Metanephros (tissue), 1 donor: ENCODE measurements around the gene FAM118A. TPM values are rescaled to one million over a fixed set of nuclear protein-coding genes. Genes with fewer than 3 reads are reported as not detected.

Experiments
- total RNA-seq: library from RNA; depleted of rRNA; stranded (reverse); fragments of >200 nt; gene quantifications from one replicate; pipeline ENCODE4 v1.2.3, GENCODE V29; 2014

Gene FAM118A
- total RNA-seq, result 35.9 TPM

DNA sequence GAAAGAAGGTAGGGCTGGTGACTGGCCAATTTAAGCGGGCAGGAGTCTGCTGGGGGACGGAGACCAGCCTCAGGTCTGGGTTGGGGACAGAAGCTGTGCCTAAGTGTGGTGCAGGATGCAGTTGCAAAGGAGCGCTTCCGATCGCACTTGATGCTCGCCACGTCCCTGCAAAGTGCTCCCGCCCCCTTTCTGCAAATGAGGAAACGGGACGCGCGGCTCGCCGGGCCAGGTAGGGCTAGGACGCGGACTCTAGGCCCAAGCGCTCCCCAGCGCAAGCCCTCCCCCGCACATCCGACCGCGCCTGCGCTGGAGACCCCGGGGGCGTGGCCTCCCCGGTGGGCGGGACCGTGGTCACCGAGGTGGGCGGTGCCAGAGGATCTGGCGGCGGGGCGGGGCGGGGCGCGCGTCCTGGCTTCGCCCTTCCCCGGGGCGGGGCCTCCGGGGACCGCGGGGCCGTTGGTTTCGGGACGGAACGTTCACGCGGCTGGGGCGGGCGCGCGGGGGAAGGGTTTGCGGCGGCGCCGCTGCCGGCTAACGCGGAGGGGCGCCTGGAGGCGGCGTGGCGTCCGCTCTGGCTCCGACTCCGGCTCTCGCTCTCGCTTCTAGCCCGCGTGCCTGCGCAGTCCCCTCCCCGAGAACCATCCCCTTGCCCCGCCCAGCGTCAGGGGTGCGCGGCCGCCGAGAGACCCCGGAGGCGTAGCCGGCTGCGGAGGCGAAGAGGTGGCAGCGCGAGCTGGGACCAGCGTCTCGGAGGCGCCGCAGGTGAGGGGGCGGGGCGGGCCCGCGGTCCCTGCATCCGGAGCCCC is at the start of gene FAM118A:
TSS of gene FAM118A (plus strand) at position 513 of the 806 bp plus-strand sequence. CDS start 12,446 bp downstream, outside the sequence.

GRCh38 chr22:45284705-45285262 is 24.9 kb upstream of the FAM118A start, which contains the start of gene UPK3A:
UPK3A (plus strand) TSS chr22:45284949; CDS start chr22:45285014, 65 bp downstream.

Other genes with a start within 250 kb of the FAM118A start
- gene NUP50, start 146.0 kb upstream of the FAM118A start, total RNA-seq, result 68.5 TPM
- gene KIAA0930, start 69.0 kb upstream of the FAM118A start, total RNA-seq, result 22.5 TPM
- 3.6 TPM for gene UPK3A, start 25.0 kb upstream of the FAM118A start, total RNA-seq
- gene SMC1B, start 103.7 kb downstream of the FAM118A start, total RNA-seq, result not detected
- 3.2 TPM for gene RIBC2, start 103.8 kb downstream of the FAM118A start, total RNA-seq
- gene FBLN1, start 192.9 kb downstream of the FAM118A start, total RNA-seq, result 145 TPM